ENCODE results near the gene SLC34A1. TPM values are rescaled to one million over a fixed set of nuclear protein-coding genes. Genes with fewer than 3 reads are reported as not detected.

The SLC34A1 gene
- total RNA-seq, 4 donors from 2014 or later = not detected

GRCh38 chr5:177397875-177398390 lies 13.7 kb downstream of the SLC34A1 start:
- no peak for DNase-seq
- H3K27me3 ChIP-seq = peaks cover 17% of the 10 kb centered on the region
- intact Hi-C loops (cut with DNase I) = no loop called here

DNA sequence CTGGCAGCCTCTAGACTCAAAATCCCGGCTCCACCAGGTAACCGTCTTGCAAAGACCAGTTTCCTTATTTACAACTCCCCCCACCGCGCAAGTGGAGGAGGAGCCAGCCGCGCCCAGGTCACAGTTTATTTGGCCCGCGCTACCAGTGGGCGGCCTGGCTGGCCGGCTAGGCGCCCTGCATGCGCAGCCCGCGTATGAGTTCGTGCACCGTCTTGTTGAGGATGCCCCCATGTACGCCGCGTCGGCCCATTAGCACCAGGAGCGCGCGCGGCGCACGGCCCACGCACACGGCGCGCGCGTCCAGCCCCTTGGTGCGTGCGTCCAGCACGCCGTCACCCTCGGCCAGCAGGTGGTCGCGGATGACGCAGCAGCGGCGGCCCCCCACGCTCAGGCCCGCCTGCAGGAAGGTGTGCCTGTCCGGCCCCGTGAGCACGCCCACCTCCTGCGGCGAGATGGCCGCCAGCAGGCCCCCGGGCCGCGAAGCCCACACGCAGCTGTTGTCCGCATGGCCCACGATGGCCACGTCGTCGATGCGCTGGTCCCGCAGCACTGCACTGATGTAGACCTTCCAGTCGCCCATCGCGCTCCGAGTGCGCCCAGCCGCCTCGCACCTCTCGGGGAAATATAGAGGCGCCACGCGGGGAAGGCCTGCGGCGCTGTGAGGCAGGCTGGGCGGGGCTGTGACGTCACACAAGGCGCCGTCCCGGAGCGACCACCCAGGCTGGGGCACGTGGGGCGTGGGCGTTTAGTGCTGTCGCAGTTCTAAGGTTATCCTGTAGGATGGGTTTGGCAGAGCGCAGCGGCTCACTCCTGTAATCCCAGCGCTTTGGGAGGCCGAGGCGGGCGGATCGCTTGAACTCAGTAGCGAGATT lies 16.0 kb downstream of the SLC34A1 start, which contains the start of gene PFN3:
Gene PFN3 (minus strand): TSS at position 665 of the 872 bp plus-strand sequence. CDS start 85 bp downstream, at position 580.
- Histone ChIP-seq H3K36me3 (no peaks in the 10 kb centered on the region), H3K27me3 (peaks cover 17% of the 10 kb centered on the region), H3K4me3 (replicated peaks in 1 of 3) (no peak within 1 kb of the TSS), H3K4me1 (peaks cover 24 to 37% of the 10 kb centered on the region in 2 donors), H3K9me3 (no peaks in the 10 kb centered on the region), H3K27ac (no peak within 1 kb of the TSS)
- TF ChIP-seq POLR2A (IDR thresholded peaks at IDR 0.05) = no peak
- TF ChIP-seq, protein P1, sequence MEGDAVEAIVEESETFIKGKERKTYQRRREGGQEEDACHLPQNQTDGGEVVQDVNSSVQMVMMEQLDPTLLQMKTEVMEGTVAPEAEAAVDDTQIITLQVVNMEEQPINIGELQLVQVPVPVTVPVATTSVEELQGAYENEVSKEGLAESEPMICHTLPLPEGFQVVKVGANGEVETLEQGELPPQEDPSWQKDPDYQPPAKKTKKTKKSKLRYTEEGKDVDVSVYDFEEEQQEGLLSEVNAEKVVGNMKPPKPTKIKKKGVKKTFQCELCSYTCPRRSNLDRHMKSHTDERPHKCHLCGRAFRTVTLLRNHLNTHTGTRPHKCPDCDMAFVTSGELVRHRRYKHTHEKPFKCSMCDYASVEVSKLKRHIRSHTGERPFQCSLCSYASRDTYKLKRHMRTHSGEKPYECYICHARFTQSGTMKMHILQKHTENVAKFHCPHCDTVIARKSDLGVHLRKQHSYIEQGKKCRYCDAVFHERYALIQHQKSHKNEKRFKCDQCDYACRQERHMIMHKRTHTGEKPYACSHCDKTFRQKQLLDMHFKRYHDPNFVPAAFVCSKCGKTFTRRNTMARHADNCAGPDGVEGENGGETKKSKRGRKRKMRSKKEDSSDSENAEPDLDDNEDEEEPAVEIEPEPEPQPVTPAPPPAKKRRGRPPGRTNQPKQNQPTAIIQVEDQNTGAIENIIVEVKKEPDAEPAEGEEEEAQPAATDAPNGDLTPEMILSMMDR (IDR thresholded peaks at IDR 0.05) = no peak
- intact Hi-C loops (cut with DNase I) = loop anchor here (5.0 kb wide), 1 partner anchor 52 kb away; no protein-coding TSS in a partner anchor
- whole genome bisulfite sequencing, 2 donors = 17 to 18% methylated on average over 16 to 53 of the region's 92 CpGs
- no peak for DNase-seq

More at GRCh38 chr5:177397875-177398390, 13.7 kb downstream of the SLC34A1 start:
- TF ChIP-seq, protein P1 (IDR thresholded peaks at IDR 0.05) = no peak
- TF ChIP-seq POLR2A (IDR thresholded peaks at IDR 0.05) = no peak
- Histone ChIP-seq H3K36me3 (no peaks in the 10 kb centered on the region), H3K4me3 (replicated peaks in 1 of 3) (no peak overlapping the region), H3K9me3 (no peaks in the 10 kb centered on the region), H3K4me1 (peaks cover 7 to 19% of the 10 kb centered on the region in 2 donors), H3K27ac (no peak overlapping the region)
- 92% methylated on average over 14 to 15 of the region's 16 CpGs for WGBS, 2 donors

- Histone ChIP-seq H3K9me3 (no peaks in the 10 kb centered on the region), H3K36me3 (no peaks in the 10 kb centered on the region), H3K4me3 (replicated peaks in 1 of 3) (peak overlapping the region in 1 of 3 donors; percentile 40), H3K4me1 (peaks cover 24 to 37% of the 10 kb centered on the region in 2 donors), H3K27me3 (peaks cover 17% of the 10 kb centered on the region), H3K27ac (peak overlapping the region in 1 of 3 donors; percentile 1)
- TF ChIP-seq, protein P1 (IDR thresholded peaks at IDR 0.05) = peak in 4 of 6 experiments; percentile 47 to 53 (median 50)
- no peak for TF ChIP-seq POLR2A (IDR thresholded peaks at IDR 0.05)
- WGBS, 2 donors = 3 to 8% methylated on average over 19 to 30 of the region's 49 CpGs
- intact Hi-C loops (cut with DNase I) = loop anchor here (5.0 kb wide), 1 partner anchor 50 kb away; no protein-coding TSS in a partner anchor
- DNase-seq = peak; percentile 90 to 92
These were observed 18.2 kb downstream of the SLC34A1 start for GRCh38 chr5:177402271-177403043.

DNA sequence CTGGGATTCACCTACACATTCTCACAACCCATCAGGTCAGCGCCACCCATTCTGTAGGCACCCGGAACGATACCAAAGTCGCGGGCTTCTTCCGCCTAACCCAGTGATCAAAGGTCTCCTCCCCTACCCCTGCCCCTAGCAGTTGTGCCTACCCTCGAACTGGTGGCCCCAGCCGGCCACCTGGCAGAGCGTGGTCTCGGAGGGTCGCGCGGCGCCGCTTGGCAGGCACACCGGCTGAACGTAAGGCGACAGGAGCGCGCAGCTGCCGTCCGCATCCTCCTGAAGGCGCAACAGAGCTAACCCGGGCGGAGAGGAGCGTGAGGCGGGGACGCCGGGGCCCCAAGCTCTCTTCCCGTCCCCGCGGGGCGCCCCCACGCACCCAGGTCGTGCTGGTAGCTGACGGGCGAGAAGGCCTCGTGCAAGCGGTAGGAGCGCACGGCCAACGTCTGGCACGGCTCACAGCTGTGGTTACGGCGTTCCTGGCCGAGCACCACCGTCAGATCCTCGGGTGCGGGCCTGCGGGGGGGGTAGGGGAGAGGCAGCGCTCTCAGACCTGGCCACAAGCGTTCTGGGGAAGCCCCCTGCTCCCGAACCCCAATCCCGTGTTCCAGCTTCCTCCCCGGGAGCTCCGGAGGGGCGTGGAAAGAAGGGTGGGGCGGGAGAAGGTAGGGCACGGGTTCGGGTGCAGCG lies 19.0 kb downstream of the SLC34A1 start:
- Histone ChIP-seq H3K9me3 (no peaks in the 10 kb centered on the region), H3K36me3 (no peaks in the 10 kb centered on the region), H3K27me3 (peaks cover 17% of the 10 kb centered on the region), H3K27ac (peak overlapping the region in 1 of 3 donors; percentile 1), H3K4me1 (peaks cover 24 to 37% of the 10 kb centered on the region in 2 donors), H3K4me3 (replicated peaks in 1 of 3) (peak overlapping the region in 1 of 3 donors; percentile 40)
- no peak for TF ChIP-seq POLR2A (IDR thresholded peaks at IDR 0.05)
- TF ChIP-seq, protein P1 (IDR thresholded peaks at IDR 0.05) = no peak
- intact Hi-C loops (cut with DNase I) = loop anchor here (5.0 kb wide), 1 partner anchor 49 kb away; no protein-coding TSS in a partner anchor
- WGBS, 2 donors = 4 to 5% methylated on average over 9 to 38 of the region's 61 CpGs
- DNase-seq = no peak

All from thyroid gland (tissue), 4 donors.